GM19023 (cell line): ENCODE results near the gene HAVCR1.
"Not testable (repeated sequence)": the region's sequence is repeated elsewhere in the genome, so short reads cannot be mapped to it uniquely, and the experiment has no call there.

Experiments used
- ATAC-seq: cut with Tn5 transposase; IDR thresholded peaks from one replicate; pipeline ENCODE4 v1.9.1; 2021; ENCODE audit warnings: mild to moderate bottlenecking, moderate library complexity; ENCODE audit not compliant: unreplicated experiment

HAVCR1 gene

DNA sequence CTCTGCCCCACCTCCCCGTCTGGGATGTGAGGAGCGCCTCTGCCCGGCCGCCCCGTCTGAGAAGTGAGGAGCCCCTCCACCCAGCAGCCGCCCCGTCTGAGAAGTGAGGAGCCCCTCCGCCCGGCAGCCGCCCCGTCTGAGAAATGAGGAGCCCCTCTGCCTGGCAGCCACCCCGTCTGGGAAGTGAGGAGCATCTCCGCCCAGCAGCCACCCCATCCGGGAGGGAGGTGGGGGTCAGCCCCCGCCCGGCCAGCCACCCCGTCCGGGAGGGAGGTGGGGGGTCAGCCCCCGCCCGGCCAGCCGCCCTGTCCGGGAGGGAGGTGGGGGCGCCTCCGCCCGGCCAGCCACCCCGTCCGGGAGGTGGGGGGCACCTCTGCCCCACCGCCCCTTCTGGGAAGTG lies 44.8 kb downstream of the HAVCR1 start:
- not testable (repeated sequence) for ATAC-seq

DNA sequence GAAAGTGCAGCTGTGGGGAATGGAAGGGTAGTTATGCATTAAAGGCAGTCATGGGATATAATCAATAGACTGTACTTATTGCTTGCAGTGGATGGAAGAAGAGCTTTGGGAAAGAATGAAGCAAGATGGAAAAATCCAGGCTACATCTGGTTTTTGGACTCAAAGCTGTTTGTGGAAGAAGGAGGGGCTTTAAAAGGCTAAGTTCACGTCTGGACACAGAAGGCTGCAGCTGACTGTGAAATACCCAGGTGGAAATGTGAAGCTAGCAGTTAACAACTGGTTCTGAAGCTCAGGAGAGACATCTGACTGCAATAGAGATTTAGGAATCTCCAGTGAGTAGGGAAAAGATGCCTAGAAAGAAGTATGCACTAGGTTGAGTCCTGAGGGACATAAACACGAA lies 52.7 kb downstream of the HAVCR1 start:
- no peak for ATAC-seq

DNA sequence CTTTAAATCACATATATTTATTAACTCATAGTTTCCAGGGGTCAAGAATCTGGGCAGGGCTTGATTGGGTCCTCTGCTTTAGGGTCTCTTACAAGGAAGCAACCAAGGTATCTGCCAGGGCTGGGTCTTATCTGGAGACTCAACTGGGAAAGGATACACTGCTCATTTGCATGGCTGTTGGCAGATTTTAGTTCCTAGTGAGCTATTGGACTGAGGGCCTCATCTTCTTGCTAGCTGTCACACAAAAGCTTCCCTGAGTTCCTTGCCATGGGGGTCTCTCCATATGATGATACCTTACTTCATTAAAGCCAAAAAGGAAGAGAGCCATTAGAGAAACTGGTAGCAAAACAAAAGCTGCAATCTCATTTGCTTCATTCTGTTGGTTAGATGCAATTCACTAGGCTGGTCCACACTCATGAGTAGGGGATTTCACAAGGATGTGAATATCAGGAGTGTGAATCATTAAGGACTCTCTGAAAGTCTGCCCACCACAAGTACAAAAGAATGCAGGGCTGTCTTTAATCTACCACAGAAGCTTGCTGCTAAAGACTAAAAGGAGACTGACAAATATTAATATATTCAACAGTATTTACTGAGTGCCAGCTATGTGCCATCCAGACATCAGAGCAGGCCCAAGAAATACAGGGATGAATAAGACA lies 53.9 kb downstream of the HAVCR1 start:
- ATAC-seq, result peak; percentile 52

DNA sequence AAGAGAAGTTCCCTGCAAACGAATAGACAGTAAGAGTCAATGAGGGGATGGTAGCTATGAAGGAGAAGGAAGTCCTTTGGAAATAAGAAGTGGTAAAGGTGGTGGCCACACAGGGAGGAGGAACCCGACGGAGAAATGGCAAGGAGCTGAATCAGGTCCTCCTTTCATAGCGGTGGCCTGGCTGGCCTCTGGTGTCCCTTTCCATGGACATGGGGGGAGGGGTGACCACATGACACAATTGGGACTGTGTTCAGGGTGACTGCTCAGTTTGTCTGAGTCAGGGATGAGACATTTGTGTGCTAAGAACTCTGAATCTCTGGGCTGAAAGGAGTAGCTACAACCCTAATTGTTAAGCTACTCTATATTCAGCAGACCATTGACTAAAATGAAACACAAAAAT lies 67.2 kb downstream of the HAVCR1 start:
- no peak for ATAC-seq

DNA sequence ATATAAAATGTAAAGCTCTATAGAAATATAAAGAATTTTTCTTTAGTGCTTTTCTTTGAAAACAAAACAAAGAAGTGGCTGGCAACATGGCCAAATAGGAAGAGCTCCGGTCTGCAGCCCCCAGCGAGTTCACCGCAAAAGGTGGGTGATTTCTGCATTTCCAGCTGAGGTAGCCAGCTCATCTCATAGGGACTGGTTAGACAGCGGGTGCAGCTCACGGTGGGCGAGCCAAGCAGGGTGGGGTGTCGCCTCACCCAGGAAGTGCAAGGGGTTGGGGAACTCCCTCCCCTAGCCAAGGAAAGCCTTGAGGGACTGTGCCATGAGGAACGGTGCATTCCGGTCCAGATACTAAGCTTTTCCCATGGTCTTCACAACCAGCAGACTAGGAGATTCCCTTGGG lies 74.9 kb downstream of the HAVCR1 start:
- ATAC-seq, result no peak

DNA sequence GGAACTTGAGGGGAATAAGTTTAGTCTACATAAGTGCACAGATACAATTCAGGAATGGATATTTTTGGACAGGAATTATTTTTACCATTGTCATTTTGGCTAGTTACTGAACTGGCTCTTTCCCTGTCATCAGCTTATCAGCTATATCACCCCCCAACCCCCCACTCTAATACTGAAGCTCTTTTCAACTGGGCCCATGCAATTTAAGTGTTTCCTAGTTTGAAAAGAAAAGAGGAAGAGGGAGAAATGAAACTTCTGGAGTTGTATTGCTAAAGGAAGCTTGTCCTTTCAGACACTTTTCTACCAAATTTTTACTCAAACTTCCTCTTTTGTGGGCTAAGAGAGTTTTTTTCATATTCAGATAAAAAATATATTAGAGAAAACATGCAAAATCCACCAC lies 77.4 kb downstream of the HAVCR1 start:
- no peak for ATAC-seq
